Heart left ventricle (tissue), 16 donors: ENCODE measurements around the gene ATP13A2. TPM values are rescaled to one million over a fixed set of nuclear protein-coding genes. Genes with fewer than 3 reads are reported as not detected.
A peak's percentile ranks its signal among the peaks of the same experiment; 100 is the strongest.
"Not testable (repeated sequence)": the region's sequence is repeated elsewhere in the genome, so short reads cannot be mapped to it uniquely, and the experiment has no call there.

Experiments used
- ATAC-seq, 4 donors: fragments of 200-7000 bp; cut with Tn5 transposase; one replicate each; pipeline ENCODE4 v1.9.1; 2020 to 2022; ENCODE audit warnings: moderate library complexity in 4 of 4, mild to moderate bottlenecking in 3 of 4, moderate number of reproducible peaks in 1 of 4
- DNase-seq, 5 donors: peaks; one replicate each; pipeline ENCODE4 v3.0.0-alpha.2; 2020
- H3K27ac ChIP-seq, 12 donors: fragments of 200-600 bp; sonication (generic) in 4 of 12; one replicate each; pipeline versions ENCODE4 v1.5.0 to v1.8.0; 2016 to 2022; ENCODE audit warnings: mild to moderate bottlenecking in 2 of 12
- H3K27me3 ChIP-seq, 9 donors: fragments of 200-600 bp; sonication (generic) in 2 of 9; one replicate each; pipeline versions ENCODE4 v1.5.1 to v1.8.0; 2016 to 2022; ENCODE audit warnings: mild to moderate bottlenecking in 3 of 9
- H3K36me3 ChIP-seq, 9 donors: fragments of 200-600 bp; sonication (generic) in 2 of 9; one replicate each; pipeline versions ENCODE4 v1.5.0 to v1.8.0; 2018 to 2022; ENCODE audit warnings: mild to moderate bottlenecking in 2 of 9
- H3K4me1 ChIP-seq, 12 donors: fragments of 200-600 bp; sonication (generic) in 4 of 12; one replicate each; pipeline versions ENCODE4 v1.5.0 to v1.8.0; 2016 to 2022; ENCODE audit warnings: mild to moderate bottlenecking in 3 of 12
- H3K4me3 ChIP-seq, 12 donors: fragments of 200-600 bp; sonication (generic) in 4 of 12; one replicate each; pipeline versions ENCODE4 v1.5.0 to v1.8.0; 2017 to 2022; ENCODE audit warnings: mild to moderate bottlenecking in 9 of 12, moderate library complexity in 4 of 12
- H3K9me3 ChIP-seq, 12 donors: fragments of 200-600 bp; sonication (generic) in 4 of 12; one replicate each; pipeline versions ENCODE4 v1.5.0 to v1.8.0; 2016 to 2022; ENCODE audit warnings: mild to moderate bottlenecking in 1 of 12
- CTCF ChIP-seq, 12 donors: fragments of 200-600 bp; sonication (generic) in 4 of 12; IDR thresholded peaks; one replicate each; pipeline versions ENCODE4 v1.5.0 to v1.8.0; 2018 to 2022; ENCODE audit warnings: antibody characterized with exemption in 12 of 12, mild to moderate bottlenecking in 5 of 12
- POLR2A ChIP-seq, 2 donors: fragments of 450-650 bp; IDR thresholded peaks; one replicate each; pipeline ENCODE4 v1.6.1; 2017; ENCODE audit warnings: antibody characterized with exemption in 2 of 2, mild to moderate bottlenecking in 2 of 2, moderate library complexity in 2 of 2
- WGBS, 4 donors: extraction: QIAGEN DNeasy Blood & Tissue Kit in 2 of 4; methylation state at CpG; one replicate each; pipeline versions ENCODE4 v1.1.5 to v1.1.7; 2013 to 2018; 5-methylcytosine and 5-hydroxymethylcytosine counted together
- intact Hi-C, 10 donors: fragments of 100-400 bp; cut with DNase I; formaldehyde crosslinking; loops; one replicate each; pipeline versions ENCODE4 v1.11.1 to v1.14.2; 2022
- polyA plus RNA-seq, 2 donors: library from polyadenylated mRNA; stranded (reverse); fragments of 200-250 nt; gene quantifications; one replicate each; pipeline ENCODE4 v1.2.3, GENCODE V29; 2013
- total RNA-seq, 9 donors: library from RNA; depleted of rRNA in 2 of 9; stranded (reverse); fragments of >200 nt in 2 of 9; fragmentation: NEBNext Ultra II Directional in 3 of 9; extraction: Animal tissue kit (Norgen Biotek cat#: 25700) in 3 of 9; gene quantifications; one replicate each; pipeline versions ENCODE4 v1.1.0 to v1.2.4, GENCODE V29; 2016 to 2023
- donor health status: ischemic (EF 13 %, LVEDD 7.1; RV severe dilation, severe dysfunction).
- donor health status: healthy with polysubstance abuse.
- donor health status: DM: no; HTN: yes; CAD: no.
- donor health status: DM: no; HTN: no; CAD: no.
- donor health status: ischemic (EF 25% LVEDD 6.9; RV normal size, moderate dysfunction).
- donor health status: ischemic (EF 25% LVEDD 5.7; RV mildly dilated, moderate dysfunction).
- donor health status: healthy.
- donor health status: DM: yes; HTN: yes; CAD: no.
- donor health status: ischemic (EF 35%, LVEDD 5.7; RV mildly dilated, moderate dysfunction).
- donor health status: nonischemic (EF 11% LVEDD 7.7; RV severe dilation, severe dysfunction).
- donor health status: DM: yes; HTN: yes; CAD: no.
- donor health status: PGD.
- donor health status: ischemic (EF 29% LVEDD 5.4; RV normal size, mild dysfunction).
- donor health status: nonischemic (EF 23%, LVEDD 6.1; RV moderate dilation, normal function).

The ATP13A2 gene
- total and polyA plus RNA-seq, 11 donors = 7.3 to 37.2 (median 15.6) TPM

DNA sequence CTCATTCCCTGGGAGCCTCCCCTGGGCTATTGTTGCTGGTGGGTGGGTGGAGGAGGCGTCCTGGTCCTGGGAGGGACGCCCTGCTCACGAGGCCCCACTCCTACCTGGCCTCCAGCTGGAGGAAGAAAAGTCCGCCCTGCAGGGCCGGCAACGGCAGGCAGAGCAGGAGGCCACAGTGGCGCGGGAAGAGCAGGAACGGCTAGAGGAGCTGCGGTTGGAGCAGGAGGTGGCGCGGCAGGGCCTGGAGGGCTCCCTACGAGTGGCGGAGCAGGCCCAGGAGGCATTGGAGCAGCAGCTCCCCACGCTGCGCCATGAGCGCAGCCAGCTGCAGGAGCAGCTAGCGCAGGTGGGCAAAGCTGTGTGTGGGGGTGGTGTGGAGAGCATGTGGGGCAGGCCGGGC lies 65.1 kb downstream of the ATP13A2 start:
- H3K4me3 ChIP-seq = no peak overlapping the region
- intact Hi-C loops = loop anchor here in 6 of 10 donors (2.0 to 10.0 kb wide), 3 partner anchors 288 to 324 kb away; no protein-coding TSS in a partner anchor
- no peak overlapping the region for H3K27ac ChIP-seq
- peaks cover 0 to 4% (median 0%) of the 10 kb centered on the region in 12 donors for H3K4me1 ChIP-seq
- peaks cover 0 to 62% (median 17%) of the 10 kb centered on the region in 9 donors for H3K36me3 ChIP-seq
- no peaks in the 10 kb centered on the region for H3K9me3 ChIP-seq
- H3K27me3 ChIP-seq = no peaks in the 10 kb centered on the region
- ATAC-seq (peak in 1 of 4 donors; percentile 15), DNase-seq (no peak)
- no peak for TF ChIP-seq POLR2A (IDR thresholded peaks at IDR 0.05)
- no peak for TF ChIP-seq CTCF (IDR thresholded peaks at IDR 0.05)
- 91 to 94% (median 92%) methylated on average over 17 to 19 of the region's 19 CpGs for WGBS, 4 donors

DNA sequence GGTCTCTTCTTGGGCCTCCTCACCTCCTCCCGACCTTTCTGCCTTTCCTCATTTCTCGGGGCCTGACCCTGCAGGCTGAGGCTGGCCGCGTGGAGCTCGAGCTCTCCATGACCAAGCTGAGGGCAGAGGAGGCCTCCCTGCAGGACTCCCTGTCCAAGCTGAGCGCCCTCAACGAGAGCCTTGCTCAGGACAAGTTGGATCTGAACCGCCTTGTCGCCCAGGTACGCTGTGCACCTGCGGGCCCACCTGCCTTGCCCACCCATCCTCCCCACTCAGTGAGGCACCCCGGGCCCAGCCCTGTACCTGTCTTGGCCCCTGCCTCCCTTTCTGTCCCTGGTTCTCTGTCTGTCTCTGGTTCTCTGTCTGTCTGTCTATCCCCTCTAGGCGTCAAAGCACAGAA lies 65.5 kb downstream of the ATP13A2 start:
- H3K4me1 ChIP-seq, DNase-seq, H3K9me3 ChIP-seq, H3K4me3 ChIP-seq, H3K27ac ChIP-seq, H3K27me3 ChIP-seq: not testable (repeated sequence)
- H3K36me3 ChIP-seq = peaks cover 0 to 67% (median 19%) of the 10 kb centered on the region in 9 donors
- intact Hi-C loops = loop anchor here in 6 of 10 donors (2.0 to 10.0 kb wide), 3 partner anchors 289 to 324 kb away; no protein-coding TSS in a partner anchor
- ATAC-seq = peak in 1 of 4 donors; percentile 1
- 90 to 94% (median 91%) methylated on average over 13 of the region's 13 CpGs for WGBS, 4 donors

GRCh38 chr1:16945512-16945911 lies 66.2 kb downstream of the ATP13A2 start:
- WGBS, 4 donors = 81 to 93% (median 90%) methylated on average over 8 to 9 of the region's 9 CpGs
- not testable (repeated sequence) for H3K27ac ChIP-seq, H3K4me1 ChIP-seq, H3K9me3 ChIP-seq, H3K4me3 ChIP-seq, DNase-seq, H3K27me3 ChIP-seq
- H3K36me3 ChIP-seq = peaks cover 0 to 74% (median 19%) of the 10 kb centered on the region in 9 donors
- intact Hi-C loops = loop anchor here in 3 of 10 donors (5.0 to 10.0 kb wide), 2 partner anchors 289 to 323 kb away; no protein-coding TSS in a partner anchor
- ATAC-seq = peak in 3 of 4 donors; percentile 2 to 24 (median 8)

DNA sequence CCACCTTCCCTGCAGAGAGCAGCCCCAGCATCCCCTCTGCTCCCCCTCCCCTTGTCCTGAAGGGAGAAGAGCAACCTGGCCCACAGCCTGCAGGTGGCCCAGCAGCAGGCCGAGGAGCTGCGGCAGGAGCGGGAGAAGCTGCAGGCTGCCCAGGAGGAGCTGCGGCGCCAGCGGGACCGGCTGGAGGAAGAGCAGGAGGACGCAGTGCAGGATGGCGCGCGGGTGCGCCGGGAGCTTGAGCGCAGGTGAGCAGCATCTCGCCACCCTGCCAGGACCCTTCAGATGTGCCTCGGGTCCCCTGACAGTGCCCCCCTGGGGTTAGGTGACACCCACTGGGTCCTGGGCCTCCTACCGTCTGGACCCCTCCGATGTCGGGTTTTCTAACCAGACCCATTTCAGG lies 67.7 kb downstream of the ATP13A2 start:
- H3K27ac ChIP-seq = no peak overlapping the region
- peaks cover 0 to 78% (median 19%) of the 10 kb centered on the region in 9 donors for H3K36me3 ChIP-seq
- intact Hi-C loops = loop anchor here in 1 of 10 donors (10.0 kb wide), 1 partner anchor 291 kb away; no protein-coding TSS in a partner anchor
- TF ChIP-seq POLR2A (IDR thresholded peaks at IDR 0.05) (no peak), CTCF (IDR thresholded peaks at IDR 0.05) (no peak)
- ATAC-seq (no peak), DNase-seq (no peak)
- 89 to 96% (median 91%) methylated on average over 19 of the region's 19 CpGs for WGBS, 4 donors
- H3K4me1 ChIP-seq = peaks cover 0 to 4% (median 0%) of the 10 kb centered on the region in 12 donors
- no peak overlapping the region for H3K4me3 ChIP-seq
- H3K27me3 ChIP-seq = no peaks in the 10 kb centered on the region
- H3K9me3 ChIP-seq = no peaks in the 10 kb centered on the region

GRCh38 chr1:16939386-16940180 lies 72.1 kb downstream of the ATP13A2 start:
- 94 to 96% (median 95%) methylated on average over 32 of the region's 32 CpGs for WGBS, 4 donors
- not testable (repeated sequence) for H3K9me3 ChIP-seq, H3K4me1 ChIP-seq, H3K27me3 ChIP-seq, H3K27ac ChIP-seq, H3K4me3 ChIP-seq, DNase-seq
- peaks cover 0 to 73% (median 27%) of the 10 kb centered on the region in 9 donors for H3K36me3 ChIP-seq
- peak in 3 of 4 donors; percentile 5 to 23 (median 12) for ATAC-seq
- intact Hi-C loops = loop anchor here in 1 of 10 donors (10.0 kb wide), 1 partner anchor 295 kb away; no protein-coding TSS in a partner anchor
